ENCODE results near the gene PDHX.

The PDHX gene

GRCh38 chr11:35029979-35030682 is 113.7 kb downstream of the PDHX start:
- no peak for DNase-seq

- DNase-seq = no peak
Observed at GRCh38 chr11:35030716-35031213, 114.3 kb downstream of the PDHX start.

GRCh38 chr11:35031346-35031745 is 114.9 kb downstream of the PDHX start:
- no peak for DNase-seq

GRCh38 chr11:35031867-35032266 is 115.4 kb downstream of the PDHX start:
- no peak for DNase-seq

- no peak for DNase-seq
Observed at GRCh38 chr11:35033011-35033410, 116.6 kb downstream of the PDHX start.

- DNase-seq = no peak
Observed at GRCh38 chr11:35034401-35034800, 118.0 kb downstream of the PDHX start.

GRCh38 chr11:35035894-35036408 is 119.5 kb downstream of the PDHX start:
- no peak for DNase-seq

- no peak for DNase-seq
Observed at GRCh38 chr11:35036639-35037038, 120.2 kb downstream of the PDHX start.

GRCh38 chr11:35038211-35038928 is 122.0 kb downstream of the PDHX start:
- no peak for DNase-seq

GRCh38 chr11:35039076-35039475 is 122.7 kb downstream of the PDHX start:
- no peak for DNase-seq

GRCh38 chr11:35040221-35040942 is 124.0 kb downstream of the PDHX start:
- DNase-seq = no peak

- no peak for DNase-seq
Observed at GRCh38 chr11:35041070-35041554, 124.7 kb downstream of the PDHX start.

- DNase-seq = no peak
Observed at GRCh38 chr11:35042224-35042623, 125.8 kb downstream of the PDHX start.

- DNase-seq = no peak
Observed at GRCh38 chr11:35042913-35043312, 126.5 kb downstream of the PDHX start.

GRCh38 chr11:35043936-35044335 is 127.5 kb downstream of the PDHX start:
- no peak for DNase-seq

- DNase-seq = peak; percentile 33
Observed at GRCh38 chr11:35045236-35045820, 128.9 kb downstream of the PDHX start.

Data from NCI-H774 (cell line).